Esophagus squamous epithelium (tissue), 4 donors: Measurements from ENCODE around the gene XCL2.
"Not testable (repeated sequence)": the region's sequence is repeated elsewhere in the genome, so short reads cannot be mapped to it uniquely, and the experiment has no call there.

ENCODE experiments used
- CTCF ChIP-seq, 6 experiments: fragments of 450-650 bp in 4 of 6; fragments of 200-600 bp in 2 of 6; sonication (generic) in 2 of 6; IDR thresholded peaks; one replicate each; pipeline ENCODE4 v1.5.1; 2016 to 2019; ENCODE audit warnings: antibody characterized with exemption in 6 of 6, mild to moderate bottlenecking in 4 of 6, moderate library complexity in 4 of 6
- POLR2A ChIP-seq, 4 donors: fragments of 450-650 bp; IDR thresholded peaks; one replicate each; pipeline ENCODE4 v1.6.1; 2017; ENCODE audit warnings: antibody characterized with exemption in 4 of 4, mild to moderate bottlenecking in 4 of 4, moderate library complexity in 3 of 4

DNA sequence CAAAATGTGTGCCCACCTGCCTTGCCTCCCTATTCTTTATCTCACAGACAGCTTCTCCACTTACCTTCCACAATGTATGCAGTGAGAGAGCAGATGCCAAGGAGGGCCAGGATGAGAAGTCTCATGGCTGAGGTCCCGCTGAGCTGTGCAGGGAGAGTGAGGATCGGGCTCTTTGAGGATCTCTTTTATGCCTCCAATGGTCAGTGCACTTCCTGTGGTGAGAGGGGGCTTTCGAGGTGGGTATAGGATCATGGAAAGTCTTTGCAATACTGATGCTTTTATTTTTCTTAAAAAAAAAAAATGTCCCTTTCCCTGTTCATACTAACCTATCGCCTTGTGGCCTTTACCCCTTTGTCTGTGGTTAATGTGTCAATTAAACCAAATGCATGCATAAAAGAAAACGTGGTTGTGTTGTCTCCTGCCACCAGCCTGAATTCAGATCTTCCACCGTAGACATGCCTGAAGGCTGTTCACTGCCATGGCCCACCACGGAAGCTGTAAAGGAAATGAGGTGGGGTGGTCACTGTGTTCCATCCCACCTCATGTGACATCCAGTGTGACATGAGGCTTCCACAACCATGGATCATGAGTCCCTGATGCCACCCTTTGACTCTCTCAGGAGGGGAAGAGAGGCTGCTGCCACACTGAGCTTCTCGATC is at the start of gene XCL2:
- TF ChIP-seq CTCF, POLR2A (IDR thresholded peaks at IDR 0.05): not testable (repeated sequence)
